ENCODE measurements around the gene FAM20B.
A peak's percentile ranks its signal among the peaks of the same experiment; 100 is the strongest.

FAM20B gene

GRCh38 chr1:179107706-179108629 lies 82.3 kb downstream of the FAM20B start:
- TF ChIP-seq CTCF (IDR thresholded peaks at IDR 0.05; ENCODE audit: low read depth, low read length), result no peak
- DNase-seq (ENCODE audit: extremely low read depth, low read depth), result no peak

DNA sequence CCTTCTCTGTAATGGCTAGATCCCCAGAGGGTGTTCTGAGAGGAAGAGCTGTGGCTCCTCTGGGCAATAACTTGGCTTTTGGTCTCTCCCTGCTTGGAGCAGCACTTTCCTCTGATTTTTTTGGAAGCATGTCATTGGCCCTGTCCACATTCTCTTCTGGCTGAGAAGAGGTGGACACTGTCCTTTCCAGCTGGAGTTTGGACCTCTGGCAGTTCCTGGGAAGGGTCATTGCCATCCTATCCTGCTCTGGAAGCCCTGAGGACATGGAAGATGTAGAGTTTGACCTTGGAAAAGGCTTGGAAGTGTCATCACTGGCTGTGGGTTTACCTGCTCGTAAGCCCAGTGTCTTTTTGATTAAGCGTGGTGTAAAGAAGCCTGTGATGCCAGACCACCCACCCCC lies 83.0 kb downstream of the FAM20B start:
- no peak for TF ChIP-seq CTCF (IDR thresholded peaks at IDR 0.05; ENCODE audit: low read depth, low read length)
- no peak for DNase-seq (ENCODE audit: extremely low read depth, low read depth)

GRCh38 chr1:179115181-179115580 lies 89.5 kb downstream of the FAM20B start:
- TF ChIP-seq CTCF (IDR thresholded peaks at IDR 0.05; ENCODE audit: low read depth, low read length), result no peak
- DNase-seq (ENCODE audit: extremely low read depth, low read depth), result no peak

DNA sequence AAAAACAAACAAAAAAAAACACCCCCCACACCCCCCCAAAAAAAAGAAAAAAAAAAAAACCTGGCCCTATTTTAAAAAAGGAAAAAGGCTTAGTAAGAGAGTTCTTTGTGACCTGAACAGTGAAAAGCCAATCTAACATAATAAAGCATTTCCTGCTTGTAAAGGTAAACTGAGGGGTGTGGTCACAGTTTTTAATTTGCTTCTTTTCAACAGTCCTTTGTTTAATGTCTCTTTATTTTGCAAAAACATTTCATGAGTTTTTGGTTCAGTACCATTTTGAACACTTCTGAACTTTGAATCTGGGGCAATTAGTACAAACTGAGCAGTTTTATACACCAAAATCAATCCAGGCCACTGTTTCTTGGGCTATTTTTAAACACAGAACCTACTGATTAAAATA lies 93.8 kb downstream of the FAM20B start:
- DNase-seq (ENCODE audit: extremely low read depth, low read depth), result no peak

DNA sequence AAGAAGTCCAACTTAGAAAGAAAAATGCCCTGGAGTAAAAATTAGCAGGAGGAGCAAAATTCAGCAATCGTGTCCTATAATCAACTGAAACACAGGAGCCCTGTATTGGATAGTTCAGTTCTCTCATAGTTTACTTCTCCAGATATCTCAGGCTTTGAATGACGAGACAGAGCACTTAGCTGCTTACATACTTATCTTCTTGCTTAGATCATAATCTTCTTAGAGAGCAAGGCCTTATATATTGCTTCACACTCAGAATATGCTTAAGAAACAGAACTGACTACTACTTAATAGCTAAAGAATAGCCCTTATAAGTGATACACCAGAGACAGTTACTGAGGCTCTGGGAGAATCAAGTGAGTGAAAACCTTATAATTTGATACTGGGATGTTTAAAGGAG lies 95.0 kb downstream of the FAM20B start:
- no peak for DNase-seq (ENCODE audit: extremely low read depth, low read depth)
- no peak for TF ChIP-seq CTCF (IDR thresholded peaks at IDR 0.05; ENCODE audit: low read depth, low read length)

More for the DNA sequence above, 93.8 kb downstream of the FAM20B start:
- TF ChIP-seq CTCF (IDR thresholded peaks at IDR 0.05; ENCODE audit: low read depth, low read length), result no peak

DNA sequence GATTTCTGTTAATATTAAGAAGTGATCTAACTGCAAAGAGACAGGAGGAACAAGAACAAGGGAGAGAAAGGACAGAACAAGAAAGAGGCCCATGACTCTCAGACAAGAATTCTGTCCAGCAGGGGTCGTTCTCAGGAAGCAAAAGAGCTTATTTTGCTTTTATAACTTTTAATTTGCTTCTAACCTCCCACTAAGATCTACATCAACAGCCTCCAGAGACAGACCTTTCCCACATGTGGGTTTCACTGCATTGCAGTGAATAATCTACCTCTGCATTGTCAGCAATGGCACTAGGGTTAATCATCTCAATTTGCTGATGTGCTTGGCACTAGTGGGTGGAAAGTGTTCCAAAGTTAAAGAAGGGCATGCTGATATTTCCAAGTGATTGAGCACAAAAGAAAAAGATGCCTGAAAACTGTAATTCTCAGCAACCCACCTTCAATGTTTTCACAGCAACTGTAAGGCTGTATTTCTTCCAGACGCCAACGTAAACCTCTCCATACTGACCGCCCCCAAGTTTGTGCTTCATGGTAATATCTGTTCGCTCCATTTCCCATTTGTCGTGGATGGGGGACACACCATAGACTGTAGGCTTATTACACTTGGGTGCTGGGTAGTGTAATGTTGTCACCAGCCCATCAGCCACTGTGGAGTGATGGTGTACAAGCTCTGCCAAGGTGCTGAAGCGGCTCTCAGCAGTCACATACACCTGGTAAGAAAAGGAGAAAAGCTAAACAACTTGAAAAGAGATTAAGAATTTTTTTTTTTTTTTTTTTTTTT lies 95.7 kb downstream of the FAM20B start:
- TF ChIP-seq CTCF (IDR thresholded peaks at IDR 0.05; ENCODE audit: low read depth, low read length), result peak; percentile 69
- DNase-seq (ENCODE audit: extremely low read depth, low read depth), result peak; percentile 43

- TF ChIP-seq CTCF (IDR thresholded peaks at IDR 0.05; ENCODE audit: low read depth, low read length), result no peak
Measured at GRCh38 chr1:179124873-179125272, 99.2 kb downstream of the FAM20B start.

More at GRCh38 chr1:179124873-179125272, 99.2 kb downstream of the FAM20B start:
- DNase-seq (ENCODE audit: extremely low read depth, low read depth), result no peak
